ENCODE results near the gene UVRAG.

Gene UVRAG

GRCh38 chr11:76149713-76150112 is 334.7 kb downstream of the UVRAG start:
- Mint-ChIP-seq H3K4me3 (no peak overlapping the region), H3K27ac (ENCODE audit: low read depth) (no peak overlapping the region), H3K9me3 (no peaks in the 10 kb centered on the region), H3K36me3 (ENCODE audit: insufficient read depth) (peaks cover 6% of the 10 kb centered on the region), H3K27me3 (no peaks in the 10 kb centered on the region), H3K4me1 (peaks cover 34% of the 10 kb centered on the region)
- ATAC-seq (replicated peaks; ENCODE audit: extremely low read depth, poor library complexity, severe bottlenecking): no peak
- DNase-seq (ENCODE audit: low spot score in 2 of 2): no peak

- Mint-ChIP-seq H3K36me3 (ENCODE audit: insufficient read depth) (peaks cover 6% of the 10 kb centered on the region), H3K9me3 (no peaks in the 10 kb centered on the region), H3K27me3 (no peaks in the 10 kb centered on the region), H3K27ac (ENCODE audit: low read depth) (no peak overlapping the region), H3K4me3 (no peak overlapping the region), H3K4me1 (peaks cover 34% of the 10 kb centered on the region)
- DNase-seq (ENCODE audit: low spot score in 2 of 2) (no peak), ATAC-seq (replicated peaks; ENCODE audit: extremely low read depth, poor library complexity, severe bottlenecking) (no peak)
Observed at GRCh38 chr11:76150141-76150540, 335.1 kb downstream of the UVRAG start.

DNA sequence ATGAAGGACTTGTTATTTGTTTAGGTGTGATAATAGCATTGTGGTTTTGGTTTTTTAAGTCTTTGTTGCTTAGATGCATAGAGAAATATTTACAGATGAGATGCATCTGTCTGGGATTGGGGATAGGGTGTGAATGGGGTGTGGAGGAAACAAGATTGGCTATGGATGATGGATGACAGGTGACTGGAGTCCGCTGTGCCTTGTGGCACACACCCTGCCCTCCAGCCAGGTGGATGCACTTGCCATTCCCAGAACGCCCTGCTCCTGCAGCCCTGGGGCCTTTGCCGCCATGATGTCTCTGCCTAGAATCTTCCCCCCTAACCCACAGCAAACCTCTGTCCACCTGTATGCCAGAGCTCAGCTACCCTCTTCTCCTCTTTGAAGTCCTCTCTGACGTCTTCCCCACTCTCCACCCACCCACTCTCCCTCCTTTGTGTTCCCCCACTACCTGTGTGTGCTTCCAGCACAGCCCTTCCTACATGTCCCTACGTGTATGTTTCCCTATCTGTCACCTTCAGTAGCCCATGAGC is 336.6 kb downstream of the UVRAG start:
- DNase-seq (ENCODE audit: low spot score in 2 of 2) (no peak), ATAC-seq (replicated peaks; ENCODE audit: extremely low read depth, poor library complexity, severe bottlenecking) (no peak)
- H3K27ac Mint-ChIP-seq (ENCODE audit: low read depth): peak overlapping the region; percentile 91
- peak overlapping the region; percentile 70 for H3K4me3 Mint-ChIP-seq
- peaks cover 6% of the 10 kb centered on the region for H3K36me3 Mint-ChIP-seq (ENCODE audit: insufficient read depth)
- H3K4me1 Mint-ChIP-seq: peaks cover 34% of the 10 kb centered on the region
- H3K9me3 Mint-ChIP-seq: no peaks in the 10 kb centered on the region
- no peaks in the 10 kb centered on the region for H3K27me3 Mint-ChIP-seq

- peak overlapping the region; percentile 91 for H3K27ac Mint-ChIP-seq (ENCODE audit: low read depth)
- H3K9me3 Mint-ChIP-seq: no peaks in the 10 kb centered on the region
- ATAC-seq (replicated peaks; ENCODE audit: extremely low read depth, poor library complexity, severe bottlenecking) (peak; percentile 55), DNase-seq (ENCODE audit: low spot score in 2 of 2) (peak; percentile 53 to 59)
- H3K4me1 Mint-ChIP-seq: peaks cover 34% of the 10 kb centered on the region
- no peaks in the 10 kb centered on the region for H3K27me3 Mint-ChIP-seq
- H3K36me3 Mint-ChIP-seq (ENCODE audit: insufficient read depth): peaks cover 6% of the 10 kb centered on the region
- H3K4me3 Mint-ChIP-seq: peak overlapping the region; percentile 70
Observed at GRCh38 chr11:76152086-76152681, 337.2 kb downstream of the UVRAG start.

- no peaks in the 10 kb centered on the region for H3K9me3 Mint-ChIP-seq
- no peaks in the 10 kb centered on the region for H3K27me3 Mint-ChIP-seq
- DNase-seq (ENCODE audit: low spot score in 2 of 2) (peak in 1 of 2 donors; percentile 32), ATAC-seq (replicated peaks; ENCODE audit: extremely low read depth, poor library complexity, severe bottlenecking) (peak; percentile 83)
- H3K4me1 Mint-ChIP-seq: peaks cover 34% of the 10 kb centered on the region
- peak overlapping the region; percentile 70 for H3K4me3 Mint-ChIP-seq
- H3K27ac Mint-ChIP-seq (ENCODE audit: low read depth): peak overlapping the region; percentile 91
- H3K36me3 Mint-ChIP-seq (ENCODE audit: insufficient read depth): peaks cover 6% of the 10 kb centered on the region
Observed at GRCh38 chr11:76152741-76153570, 337.9 kb downstream of the UVRAG start.

DNA sequence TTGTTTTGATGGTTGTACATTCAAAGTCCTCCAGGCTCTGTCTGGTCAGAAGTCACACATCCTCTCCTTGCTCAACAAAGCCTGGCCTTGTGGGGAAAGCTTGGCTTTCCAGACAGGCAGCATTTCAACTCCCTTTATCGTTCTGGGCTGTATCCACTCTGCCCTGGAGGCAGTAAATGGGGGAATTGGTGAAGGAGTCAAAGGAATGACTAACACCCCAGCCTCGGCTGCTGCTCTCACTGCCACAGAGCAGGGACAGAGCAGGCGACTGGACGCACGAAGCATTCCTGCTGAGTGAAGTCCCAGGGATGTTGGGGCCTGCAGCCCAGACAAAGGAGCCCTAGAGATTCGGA is 338.5 kb downstream of the UVRAG start:
- peaks cover 34% of the 10 kb centered on the region for H3K4me1 Mint-ChIP-seq
- H3K9me3 Mint-ChIP-seq: no peaks in the 10 kb centered on the region
- no peaks in the 10 kb centered on the region for H3K27me3 Mint-ChIP-seq
- H3K36me3 Mint-ChIP-seq (ENCODE audit: insufficient read depth): peaks cover 6% of the 10 kb centered on the region
- H3K27ac Mint-ChIP-seq (ENCODE audit: low read depth): peak overlapping the region; percentile 91
- ATAC-seq (replicated peaks; ENCODE audit: extremely low read depth, poor library complexity, severe bottlenecking) (peak; percentile 26), DNase-seq (ENCODE audit: low spot score in 2 of 2) (no peak)
- peak overlapping the region; percentile 70 for H3K4me3 Mint-ChIP-seq

GRCh38 chr11:76155500-76156227 is 340.7 kb downstream of the UVRAG start:
- Mint-ChIP-seq H3K27ac (ENCODE audit: low read depth) (no peak overlapping the region), H3K27me3 (no peaks in the 10 kb centered on the region), H3K36me3 (ENCODE audit: insufficient read depth) (peaks cover 6% of the 10 kb centered on the region), H3K4me1 (peaks cover 34% of the 10 kb centered on the region), H3K9me3 (no peaks in the 10 kb centered on the region), H3K4me3 (no peak overlapping the region)
- no peak for ATAC-seq (replicated peaks; ENCODE audit: extremely low read depth, poor library complexity, severe bottlenecking)
- no peak for DNase-seq (ENCODE audit: low spot score in 2 of 2)

DNA sequence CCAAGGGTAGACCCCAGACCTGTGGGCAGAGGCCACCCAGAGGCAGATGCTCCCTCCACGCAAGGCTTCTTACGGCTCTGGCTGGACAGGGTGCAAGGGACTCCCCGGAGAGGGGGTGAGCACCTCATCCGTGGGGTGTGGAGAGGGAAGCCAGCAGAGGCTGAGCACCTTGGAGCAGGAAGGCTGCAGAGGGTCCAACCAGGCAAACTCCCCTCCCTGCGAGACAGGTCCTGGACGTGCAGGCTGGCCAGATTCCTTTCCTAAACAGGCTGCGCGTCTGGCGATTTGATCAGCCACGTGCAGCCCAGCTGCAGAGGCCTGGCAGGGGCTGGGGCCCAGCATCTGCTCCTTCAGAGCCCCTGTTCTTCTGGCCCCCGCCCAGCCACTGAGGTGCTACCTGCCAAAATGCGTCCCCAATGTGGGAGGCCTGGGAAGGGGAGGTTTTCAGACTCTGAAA is 342.0 kb downstream of the UVRAG start:
- ATAC-seq (replicated peaks; ENCODE audit: extremely low read depth, poor library complexity, severe bottlenecking) (no peak), DNase-seq (ENCODE audit: low spot score in 2 of 2) (no peak)
- H3K27me3 Mint-ChIP-seq: no peaks in the 10 kb centered on the region
- H3K4me1 Mint-ChIP-seq: peaks cover 26% of the 10 kb centered on the region
- H3K9me3 Mint-ChIP-seq: no peaks in the 10 kb centered on the region
- H3K36me3 Mint-ChIP-seq (ENCODE audit: insufficient read depth): peaks cover 4% of the 10 kb centered on the region
- no peak overlapping the region for H3K27ac Mint-ChIP-seq (ENCODE audit: low read depth)
- H3K4me3 Mint-ChIP-seq: no peak overlapping the region

- no peaks in the 10 kb centered on the region for H3K27me3 Mint-ChIP-seq
- H3K4me1 Mint-ChIP-seq: peaks cover 17% of the 10 kb centered on the region
- DNase-seq (ENCODE audit: low spot score in 2 of 2) (no peak), ATAC-seq (replicated peaks; ENCODE audit: extremely low read depth, poor library complexity, severe bottlenecking) (no peak)
- H3K36me3 Mint-ChIP-seq (ENCODE audit: insufficient read depth): peaks cover 2% of the 10 kb centered on the region
- H3K27ac Mint-ChIP-seq (ENCODE audit: low read depth): no peak overlapping the region
- H3K4me3 Mint-ChIP-seq: no peak overlapping the region
- no peaks in the 10 kb centered on the region for H3K9me3 Mint-ChIP-seq
Observed at GRCh38 chr11:76157891-76158290, 342.9 kb downstream of the UVRAG start.

GRCh38 chr11:76158394-76159302 is 343.6 kb downstream of the UVRAG start:
- no peak for ATAC-seq (replicated peaks; ENCODE audit: extremely low read depth, poor library complexity, severe bottlenecking)
- Mint-ChIP-seq H3K27me3 (no peaks in the 10 kb centered on the region), H3K4me1 (peaks cover 9% of the 10 kb centered on the region), H3K9me3 (no peaks in the 10 kb centered on the region), H3K27ac (ENCODE audit: low read depth) (no peak overlapping the region), H3K4me3 (no peak overlapping the region), H3K36me3 (ENCODE audit: insufficient read depth) (peaks cover 2% of the 10 kb centered on the region)
- DNase-seq (ENCODE audit: low spot score in 2 of 2): no peak

GRCh38 chr11:76159303-76159937 is 344.4 kb downstream of the UVRAG start:
- no peaks in the 10 kb centered on the region for H3K27me3 Mint-ChIP-seq
- peaks cover 2% of the 10 kb centered on the region for H3K4me1 Mint-ChIP-seq
- no peak for ATAC-seq (replicated peaks; ENCODE audit: extremely low read depth, poor library complexity, severe bottlenecking)
- H3K36me3 Mint-ChIP-seq (ENCODE audit: insufficient read depth): peaks cover under 1% of the 10 kb centered on the region
- no peak overlapping the region for H3K4me3 Mint-ChIP-seq
- no peak overlapping the region for H3K27ac Mint-ChIP-seq (ENCODE audit: low read depth)
- no peak for DNase-seq (ENCODE audit: low spot score in 2 of 2)
- no peaks in the 10 kb centered on the region for H3K9me3 Mint-ChIP-seq
